AG09309 (cell line): Measurements from ENCODE around the gene SSPN.

ENCODE experiments used
- DNase-seq: peaks from one replicate; pipeline ENCODE4 v3.0.0-alpha.2; 2010; ENCODE audit warnings: low read depth
- H3K4me3 ChIP-seq: 2 replicates; pipeline ENCODE4 v1.5.1; 2011; ENCODE audit warnings: mild to moderate bottlenecking, low read depth, low read length, moderate library complexity; ENCODE audit not compliant: control insufficient read depth
- TF ChIP-seq, protein P1 (sequence below): IDR thresholded peaks from 2 replicates; pipeline ENCODE4 v1.5.1; 2011; ENCODE audit warnings: mild to moderate bottlenecking, low read depth, low read length, inconsistent platforms; ENCODE audit not compliant: insufficient read depth, control insufficient read depth; ENCODE audit errors: missing control alignments

SSPN gene

GRCh38 chr12:26242683-26243082 lies 47.3 kb downstream of the SSPN start:
- TF ChIP-seq, protein P1, sequence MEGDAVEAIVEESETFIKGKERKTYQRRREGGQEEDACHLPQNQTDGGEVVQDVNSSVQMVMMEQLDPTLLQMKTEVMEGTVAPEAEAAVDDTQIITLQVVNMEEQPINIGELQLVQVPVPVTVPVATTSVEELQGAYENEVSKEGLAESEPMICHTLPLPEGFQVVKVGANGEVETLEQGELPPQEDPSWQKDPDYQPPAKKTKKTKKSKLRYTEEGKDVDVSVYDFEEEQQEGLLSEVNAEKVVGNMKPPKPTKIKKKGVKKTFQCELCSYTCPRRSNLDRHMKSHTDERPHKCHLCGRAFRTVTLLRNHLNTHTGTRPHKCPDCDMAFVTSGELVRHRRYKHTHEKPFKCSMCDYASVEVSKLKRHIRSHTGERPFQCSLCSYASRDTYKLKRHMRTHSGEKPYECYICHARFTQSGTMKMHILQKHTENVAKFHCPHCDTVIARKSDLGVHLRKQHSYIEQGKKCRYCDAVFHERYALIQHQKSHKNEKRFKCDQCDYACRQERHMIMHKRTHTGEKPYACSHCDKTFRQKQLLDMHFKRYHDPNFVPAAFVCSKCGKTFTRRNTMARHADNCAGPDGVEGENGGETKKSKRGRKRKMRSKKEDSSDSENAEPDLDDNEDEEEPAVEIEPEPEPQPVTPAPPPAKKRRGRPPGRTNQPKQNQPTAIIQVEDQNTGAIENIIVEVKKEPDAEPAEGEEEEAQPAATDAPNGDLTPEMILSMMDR = no peak
- no peak overlapping the region for H3K4me3 ChIP-seq
- no peak for DNase-seq

- DNase-seq = no peak
Measured at GRCh38 chr12:26244503-26244902, 49.1 kb downstream of the SSPN start.

DNA sequence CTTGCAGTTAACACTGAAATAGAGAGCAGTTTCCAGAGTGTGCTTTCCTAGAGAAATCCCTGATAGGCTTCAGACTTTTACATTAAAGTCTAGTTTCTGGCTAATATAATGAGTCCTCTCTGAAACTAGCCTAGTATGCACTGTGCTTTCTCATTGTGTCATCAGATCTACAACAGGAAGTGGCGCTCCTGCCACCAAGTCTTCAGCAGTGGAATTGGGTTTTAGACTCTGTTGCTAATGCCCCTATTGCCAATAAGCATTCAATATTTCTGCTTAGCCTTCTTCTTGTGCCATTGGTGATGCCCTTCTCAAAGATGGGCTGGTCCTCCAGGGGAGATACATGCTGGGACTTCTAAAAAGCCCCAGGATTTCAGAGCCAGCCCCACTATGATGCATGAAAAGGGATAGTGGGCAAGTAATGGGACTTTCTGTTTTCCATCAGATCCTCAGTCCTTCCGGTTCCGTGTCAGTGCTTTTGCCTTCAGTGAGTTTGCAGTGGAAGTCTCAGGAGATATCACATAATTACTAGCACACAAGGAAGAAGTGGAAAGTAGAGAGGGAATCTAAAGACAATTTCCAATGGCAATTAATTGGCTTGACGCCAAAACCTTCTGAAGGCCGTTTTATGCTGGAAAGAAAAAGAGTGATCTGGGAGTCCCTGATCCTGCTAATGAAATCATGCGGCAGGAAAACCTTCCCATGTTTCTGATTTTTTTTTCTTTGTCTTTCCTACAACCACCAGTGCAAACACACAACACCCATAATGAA lies 50.0 kb downstream of the SSPN start:
- TF ChIP-seq, protein P1 = no peak
- H3K4me3 ChIP-seq = no peak overlapping the region
- no peak for DNase-seq

More at GRCh38 chr12:26244503-26244902, 49.1 kb downstream of the SSPN start:
- H3K4me3 ChIP-seq = no peak overlapping the region
- TF ChIP-seq, protein P1 = no peak

GRCh38 chr12:26246483-26247164 lies 51.3 kb downstream of the SSPN start:
- no peak for DNase-seq
- H3K4me3 ChIP-seq = no peak overlapping the region
- TF ChIP-seq, protein P1 = no peak

DNA sequence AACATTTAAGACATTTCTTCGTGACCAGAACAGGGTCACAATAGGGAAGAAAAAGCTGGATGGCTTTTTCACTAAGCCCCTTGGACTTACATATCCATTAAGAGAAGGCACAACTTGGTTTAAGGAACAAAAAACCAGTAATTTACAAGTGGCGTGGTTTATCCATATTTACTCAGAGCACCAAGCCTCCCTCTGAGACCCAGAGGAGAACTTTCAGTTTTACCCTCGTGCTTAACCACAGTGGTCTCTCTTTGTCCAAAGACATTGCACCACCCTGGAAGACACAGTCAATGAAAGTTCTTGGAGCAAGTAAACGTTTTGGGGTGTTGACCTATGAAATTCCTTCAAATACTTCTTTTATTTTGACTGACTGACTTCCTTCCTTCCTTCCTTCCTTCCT lies 52.5 kb downstream of the SSPN start:
- no peak for DNase-seq
- no peak overlapping the region for H3K4me3 ChIP-seq
- TF ChIP-seq, protein P1 = no peak

- no peak overlapping the region for H3K4me3 ChIP-seq
- TF ChIP-seq, protein P1 = no peak
- DNase-seq = no peak
Measured at GRCh38 chr12:26250801-26251200, 55.4 kb downstream of the SSPN start.
